IPS DF 4.7 (cell line): Measurements from ENCODE around the gene HARS2.
"Not testable (repeated sequence)": the region's sequence is repeated elsewhere in the genome, so short reads cannot be mapped to it uniquely, and the experiment has no call there.

Experiments used
- DNase-seq: peaks from one replicate; pipeline ENCODE4 v3.0.0-alpha.2; 2013; ENCODE audit warnings: low spot score; ENCODE audit errors: extremely low read depth

HARS2 gene, protein sequence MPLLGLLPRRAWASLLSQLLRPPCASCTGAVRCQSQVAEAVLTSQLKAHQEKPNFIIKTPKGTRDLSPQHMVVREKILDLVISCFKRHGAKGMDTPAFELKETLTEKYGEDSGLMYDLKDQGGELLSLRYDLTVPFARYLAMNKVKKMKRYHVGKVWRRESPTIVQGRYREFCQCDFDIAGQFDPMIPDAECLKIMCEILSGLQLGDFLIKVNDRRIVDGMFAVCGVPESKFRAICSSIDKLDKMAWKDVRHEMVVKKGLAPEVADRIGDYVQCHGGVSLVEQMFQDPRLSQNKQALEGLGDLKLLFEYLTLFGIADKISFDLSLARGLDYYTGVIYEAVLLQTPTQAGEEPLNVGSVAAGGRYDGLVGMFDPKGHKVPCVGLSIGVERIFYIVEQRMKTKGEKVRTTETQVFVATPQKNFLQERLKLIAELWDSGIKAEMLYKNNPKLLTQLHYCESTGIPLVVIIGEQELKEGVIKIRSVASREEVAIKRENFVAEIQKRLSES

DNA sequence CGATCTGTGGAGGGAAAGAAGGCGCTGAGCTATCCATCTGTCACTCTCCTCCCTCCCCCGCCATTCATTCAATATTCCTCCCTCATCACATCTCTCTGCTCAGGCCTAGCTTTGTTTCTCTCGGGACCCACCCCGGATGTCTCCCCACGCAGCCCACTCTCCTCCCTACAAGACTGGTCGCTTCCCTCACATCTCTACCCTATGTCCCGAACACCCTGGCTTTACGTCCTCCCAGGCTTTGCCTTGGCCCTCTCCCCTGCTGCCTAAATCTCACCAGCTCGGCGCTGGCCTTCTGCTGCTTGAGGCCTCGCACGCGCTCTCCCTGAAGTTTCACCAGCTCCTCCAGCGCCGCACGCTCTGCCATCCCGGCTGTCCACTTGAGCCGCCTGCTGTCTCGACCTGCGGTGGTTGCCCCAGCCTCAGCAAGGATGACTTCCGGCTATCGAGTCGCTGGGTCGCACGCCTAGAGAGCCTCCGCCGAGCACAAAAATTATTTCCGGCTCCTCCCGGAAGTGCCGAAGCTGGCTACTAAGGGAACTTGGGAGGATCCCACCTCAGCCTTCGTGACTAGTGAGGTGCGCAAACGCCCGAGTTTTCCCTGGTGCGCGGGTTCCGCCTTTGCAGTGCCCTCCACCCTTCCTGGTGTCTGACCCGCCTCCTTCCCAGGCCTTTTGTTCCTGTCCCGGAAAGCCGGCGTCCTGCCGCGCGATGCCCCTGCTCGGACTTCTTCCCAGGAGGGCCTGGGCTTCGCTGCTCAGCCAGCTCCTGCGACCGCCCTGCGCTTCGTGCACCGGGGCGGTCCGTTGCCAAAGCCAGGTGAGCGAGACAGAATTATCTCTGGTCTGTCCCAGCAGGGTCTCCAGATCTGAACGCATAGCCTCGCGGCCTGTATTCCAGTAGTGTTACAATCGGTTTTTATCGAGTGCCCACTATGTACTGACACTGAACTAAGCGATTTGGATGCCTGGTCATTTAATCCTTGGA, at the start of gene HARS2, which contains the start of gene HARS1:
Gene HARS2 (plus strand): TSS at position 515 of the 984 bp plus-strand sequence. CDS start 194 bp downstream, at position 709.
Gene HARS1 (minus strand): TSS at position 430 of the 984 bp plus-strand sequence. CDS start 66 bp downstream, at position 364.
- peak; percentile 68 for DNase-seq

DNA sequence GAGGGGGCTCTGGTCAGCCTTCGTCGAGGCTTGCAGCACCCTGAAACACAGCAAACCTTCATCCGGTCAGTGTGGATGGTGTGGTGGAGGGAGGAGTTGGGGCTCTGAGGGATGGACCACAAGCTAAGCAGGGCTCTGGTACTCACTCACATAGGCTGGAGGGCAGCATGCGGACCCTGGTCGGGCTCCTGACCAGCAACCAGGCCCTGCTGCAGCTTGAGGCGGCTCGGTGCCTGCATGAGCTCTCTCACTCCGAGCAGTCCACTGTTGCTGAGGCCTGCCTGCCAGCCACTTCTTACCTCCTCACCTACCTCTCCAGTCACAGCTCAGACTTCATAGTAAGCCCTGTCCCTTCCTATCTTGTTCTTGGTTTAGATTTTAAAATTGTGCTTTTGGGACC, 49.5 kb upstream of the HARS2 start:
- DNase-seq: no peak

DNA sequence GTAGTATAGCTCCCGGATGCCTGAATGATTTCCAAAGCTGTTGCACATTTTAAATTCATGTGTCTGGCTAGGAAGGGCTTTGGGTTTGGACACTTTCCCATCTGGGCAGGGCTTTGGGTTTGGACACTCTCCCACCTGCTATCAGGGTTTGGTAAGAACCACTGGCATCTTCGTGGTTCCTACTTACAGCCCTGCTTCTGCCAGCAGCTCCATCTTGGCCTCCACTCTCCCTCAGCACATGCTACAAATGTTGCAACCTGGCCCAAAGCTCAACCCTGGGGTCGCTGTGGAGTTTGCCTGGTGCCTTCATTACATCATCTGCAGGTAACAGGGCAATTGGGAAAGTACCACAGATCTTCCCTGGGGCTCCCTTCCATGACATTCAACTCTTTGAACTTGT, 48.5 kb upstream of the HARS2 start:
- no peak for DNase-seq

DNA sequence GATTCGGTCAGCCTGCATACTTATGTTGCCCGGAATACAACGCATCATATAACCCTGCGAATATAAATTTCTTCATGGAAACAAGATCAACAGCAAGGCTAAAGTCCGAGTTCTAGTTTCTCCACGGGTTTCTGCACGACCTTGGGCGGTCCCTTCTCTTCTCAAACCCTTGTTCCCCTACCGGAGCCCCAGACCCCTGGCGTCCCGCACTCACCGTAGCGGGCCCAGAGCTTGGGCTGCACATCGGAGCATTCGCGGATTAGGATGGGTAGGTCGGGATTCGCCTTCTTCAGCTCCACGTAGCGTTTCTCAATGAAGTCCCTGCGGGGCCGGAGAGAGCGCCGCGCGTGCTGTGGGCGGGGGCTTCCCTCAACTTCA, 44.2 kb upstream of the HARS2 start:
- DNase-seq: no peak

DNA sequence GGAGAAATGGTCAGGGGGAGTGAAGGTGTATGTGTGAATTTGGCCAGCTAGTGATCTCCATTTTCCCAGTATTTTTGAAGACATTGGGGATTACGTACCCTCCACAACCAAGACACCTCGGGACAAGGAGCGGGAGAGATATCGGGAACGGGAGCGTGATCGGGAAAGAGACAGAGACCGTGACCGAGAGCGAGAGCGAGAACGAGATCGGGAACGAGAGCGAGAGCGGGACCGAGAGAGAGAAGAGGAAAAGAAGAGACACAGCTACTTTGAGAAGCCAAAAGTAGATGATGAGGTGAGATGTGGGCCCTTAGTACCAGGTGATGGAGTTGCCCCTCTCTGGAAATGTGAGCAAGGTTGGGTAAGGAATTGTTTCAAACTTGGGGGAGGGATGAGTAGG, 32.4 kb upstream of the HARS2 start:
- DNase-seq: no peak

DNA sequence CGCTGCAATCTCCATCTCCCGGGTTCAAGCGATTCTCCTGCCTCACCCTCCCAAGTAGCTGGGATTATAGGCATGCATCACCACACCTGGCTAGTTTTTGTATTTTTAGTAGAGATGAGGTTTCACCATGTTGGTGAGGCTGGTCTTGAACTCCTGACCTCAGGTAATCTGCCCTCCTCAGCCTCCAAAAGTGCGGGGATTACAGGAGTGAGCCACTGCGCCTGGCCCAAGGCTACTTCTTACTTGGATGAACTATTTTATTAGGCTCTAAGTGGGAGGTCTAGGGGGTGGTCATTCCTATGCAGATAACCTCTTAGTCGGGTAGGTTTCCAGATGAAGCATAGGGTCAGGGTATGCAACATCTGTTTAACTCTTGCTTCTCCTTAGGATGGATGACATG, 30.9 kb upstream of the HARS2 start:
- DNase-seq: not testable (repeated sequence)

DNA sequence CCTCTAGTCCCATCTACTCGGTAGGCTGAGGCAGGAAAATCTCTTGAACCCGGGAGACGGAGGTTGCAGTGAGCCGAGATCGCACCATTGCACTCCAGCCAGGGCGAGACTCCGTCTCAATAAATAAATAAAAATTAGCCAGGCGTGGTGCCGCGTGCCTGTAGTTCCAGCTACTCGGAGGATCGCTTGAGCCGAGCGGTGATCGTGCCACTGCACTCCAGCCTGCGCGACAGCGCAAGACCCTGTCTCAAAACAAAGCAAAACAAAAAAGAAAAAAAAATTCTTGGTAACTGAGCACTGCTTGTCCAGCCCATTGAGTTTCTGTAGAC, 27.3 kb upstream of the HARS2 start:
- no peak for DNase-seq

DNA sequence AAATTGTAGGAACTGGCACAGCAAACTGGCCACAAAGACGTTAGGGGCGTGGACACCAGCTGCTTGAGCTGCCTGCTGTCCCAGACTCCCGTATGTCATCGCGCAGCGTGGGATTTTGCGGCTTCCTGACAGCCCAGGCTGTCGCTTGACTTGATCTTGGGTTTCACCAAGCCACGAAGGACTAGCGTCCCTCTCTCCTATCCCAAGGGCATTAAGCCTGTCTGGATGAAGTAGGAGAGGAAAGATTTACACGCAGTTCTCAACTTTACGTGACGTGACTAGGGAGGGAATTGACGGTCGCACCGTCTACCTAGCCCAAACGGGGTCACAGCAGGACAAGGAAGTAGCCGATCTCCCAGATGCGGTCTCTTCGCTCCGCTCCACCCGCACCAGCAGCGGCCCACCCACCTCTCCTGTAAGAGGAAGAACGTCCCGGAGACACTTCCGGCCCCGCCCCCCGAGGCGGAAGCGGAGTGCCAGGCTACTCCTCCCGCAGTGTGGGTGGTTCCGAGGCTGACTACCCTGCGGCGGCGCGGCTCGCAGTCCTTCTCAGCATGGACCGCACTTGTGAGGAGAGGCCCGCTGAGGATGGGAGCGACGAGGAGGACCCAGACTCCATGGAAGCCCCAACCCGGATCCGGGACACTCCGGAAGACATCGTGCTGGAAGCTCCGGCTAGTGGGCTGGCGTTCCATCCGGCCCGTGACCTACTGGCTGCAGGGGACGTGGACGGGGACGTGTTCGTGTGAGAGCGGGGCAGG, 26.7 kb upstream of the HARS2 start, which contains the start of gene WDR55:
Gene WDR55 (plus strand): TSS at position 546 of the 761 bp plus-strand sequence. CDS start 9 bp downstream, at position 555.
- DNase-seq: peak; percentile 68

DNA sequence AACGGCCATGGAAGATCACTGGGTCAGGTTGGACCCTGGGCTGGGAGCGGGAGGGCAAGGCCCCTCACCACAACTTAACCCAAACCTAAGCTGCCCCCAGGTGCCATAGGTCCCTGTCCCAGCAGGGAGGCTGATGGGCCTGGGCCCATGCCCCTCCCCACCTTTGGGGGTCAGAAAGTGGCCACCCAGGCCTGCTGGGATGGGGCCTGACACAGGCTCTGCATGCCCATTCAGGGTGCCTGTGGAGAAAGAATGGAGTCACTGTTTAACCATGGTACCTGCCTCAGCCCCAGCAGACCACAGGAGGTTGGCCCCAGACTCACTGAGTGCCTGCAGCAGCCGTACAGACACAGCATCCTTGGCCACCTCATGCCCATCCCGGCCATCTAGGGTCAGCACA, 20.2 kb upstream of the HARS2 start:
- DNase-seq: not testable (repeated sequence)

DNA sequence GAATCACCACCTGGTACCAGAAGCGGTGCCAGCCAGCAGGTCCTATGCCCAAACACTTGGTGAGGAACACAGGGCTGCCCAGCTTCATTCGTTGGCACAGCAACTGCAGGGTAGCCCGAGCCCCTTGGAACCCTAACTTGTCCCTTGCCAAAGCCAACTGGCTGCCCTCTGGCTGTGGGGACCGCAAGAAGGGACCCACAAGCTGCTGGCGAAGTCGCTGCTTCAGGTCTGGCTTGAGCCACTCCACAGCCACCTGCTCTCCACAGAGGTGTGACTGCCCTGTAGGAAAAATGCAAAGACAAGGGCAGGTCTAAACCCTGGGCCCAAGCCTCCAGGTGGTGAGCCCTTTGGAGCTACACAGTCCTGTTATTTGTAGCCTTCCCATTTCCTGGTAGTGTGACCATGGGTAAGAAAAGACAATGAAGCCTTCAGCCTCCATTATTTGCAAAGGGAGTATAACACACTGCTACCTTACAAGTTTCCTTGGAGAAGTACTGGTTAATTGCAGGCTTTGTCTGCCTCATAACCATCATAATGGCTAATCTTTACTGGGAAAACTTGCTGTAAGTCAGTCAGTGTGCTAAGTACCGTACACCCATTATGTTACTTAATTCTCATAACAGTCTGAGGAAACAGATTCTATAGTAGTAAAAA, 19.7 kb upstream of the HARS2 start:
- no peak for DNase-seq

DNA sequence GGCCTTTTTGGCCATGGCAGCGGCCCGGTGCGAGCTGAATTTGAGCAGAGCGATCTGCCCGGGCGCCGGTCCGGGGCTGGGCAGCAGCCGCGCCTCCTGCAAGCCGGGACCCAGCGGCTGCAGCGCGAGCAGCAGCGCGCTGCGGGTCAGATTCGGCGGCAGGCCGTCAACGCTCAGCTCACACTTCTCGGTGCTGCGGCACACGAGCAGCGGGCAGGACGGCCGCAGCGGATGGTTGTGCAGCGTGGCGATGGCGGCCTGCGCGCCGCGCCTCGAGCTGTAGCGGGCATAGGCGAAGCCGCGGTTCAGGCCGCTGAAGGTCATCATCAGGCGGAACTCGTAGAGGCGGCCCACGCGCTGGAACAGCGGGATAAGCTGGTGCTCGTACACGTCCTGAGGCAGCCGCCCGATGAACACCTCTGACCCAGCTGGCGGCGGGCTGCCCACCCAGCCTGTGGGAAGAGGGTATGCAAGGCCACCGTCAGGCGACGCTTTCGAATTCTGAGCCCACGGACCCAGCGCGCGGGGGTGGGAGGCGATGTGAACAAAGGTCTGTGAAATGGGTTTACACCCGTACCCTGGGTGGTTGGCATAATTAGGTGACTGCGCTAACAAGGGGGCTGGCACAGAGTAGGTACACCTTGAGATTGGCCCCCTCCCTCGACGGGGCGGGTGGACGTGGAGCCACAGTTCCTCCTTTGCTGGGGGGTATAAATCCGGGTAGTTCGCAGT, 18.6 kb upstream of the HARS2 start:
- no peak for DNase-seq

DNA sequence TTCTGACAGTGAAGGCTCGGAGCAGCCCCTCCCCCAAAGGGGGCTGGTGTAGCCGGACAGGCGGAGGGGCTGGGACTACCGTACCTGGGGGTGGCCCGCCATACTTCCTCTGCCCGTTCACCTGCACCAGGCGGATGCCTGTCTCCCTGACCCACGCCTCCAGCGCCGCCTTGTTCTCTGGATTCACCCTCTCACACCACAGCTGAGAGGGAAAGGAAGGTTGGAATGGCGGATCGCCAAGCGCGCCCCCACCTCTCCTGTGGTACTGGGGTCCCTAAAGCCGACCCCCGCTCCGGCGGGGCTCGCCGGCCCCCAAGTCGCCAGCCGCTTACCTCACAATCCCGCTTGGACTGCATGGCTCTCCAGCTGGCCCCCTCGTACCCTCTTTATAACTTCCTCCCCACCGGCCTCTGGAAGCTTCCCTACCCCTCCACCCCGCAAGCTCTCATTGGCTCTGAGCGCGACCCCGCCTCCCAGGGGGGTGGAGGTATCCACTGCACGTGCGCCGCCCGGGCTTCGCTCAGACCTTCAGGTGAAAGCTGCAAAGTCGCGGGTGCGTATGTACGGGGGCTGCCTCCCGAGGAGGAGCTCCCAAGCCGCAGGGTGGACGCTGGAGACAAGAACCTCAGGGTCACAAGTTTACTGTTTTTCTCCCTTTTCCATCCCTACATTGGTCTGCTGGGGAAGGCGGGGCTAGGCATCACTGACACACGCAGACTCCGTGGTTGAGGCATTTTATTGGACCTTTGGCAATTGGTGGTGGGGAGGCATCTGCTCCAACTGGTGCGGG, 17.9 kb upstream of the HARS2 start, which contains the start of gene DND1:
Gene DND1 (minus strand): TSS at position 390 of the 790 bp plus-strand sequence. CDS start 34 bp downstream, at position 356.
- no peak for DNase-seq

DNA sequence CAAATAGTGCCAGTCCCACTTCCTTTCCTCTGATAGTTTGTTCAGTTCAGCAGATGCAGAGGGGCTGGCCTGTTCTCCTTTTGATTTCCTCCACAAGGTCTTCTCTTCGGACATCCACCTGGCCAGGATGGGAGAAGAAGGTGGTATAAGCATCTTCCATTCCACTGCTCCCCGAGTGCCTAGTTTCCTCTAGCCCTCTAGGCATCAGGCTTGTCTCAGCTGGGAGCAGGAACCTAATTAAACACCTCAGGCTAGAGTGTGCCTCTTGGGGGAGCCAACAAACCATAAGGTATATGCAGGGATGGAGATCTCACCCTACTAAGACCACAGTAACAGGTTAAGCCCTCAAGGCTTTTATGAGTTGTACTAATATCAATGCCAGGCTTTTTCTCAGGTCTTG, 17.0 kb upstream of the HARS2 start:
- DNase-seq: no peak

DNA sequence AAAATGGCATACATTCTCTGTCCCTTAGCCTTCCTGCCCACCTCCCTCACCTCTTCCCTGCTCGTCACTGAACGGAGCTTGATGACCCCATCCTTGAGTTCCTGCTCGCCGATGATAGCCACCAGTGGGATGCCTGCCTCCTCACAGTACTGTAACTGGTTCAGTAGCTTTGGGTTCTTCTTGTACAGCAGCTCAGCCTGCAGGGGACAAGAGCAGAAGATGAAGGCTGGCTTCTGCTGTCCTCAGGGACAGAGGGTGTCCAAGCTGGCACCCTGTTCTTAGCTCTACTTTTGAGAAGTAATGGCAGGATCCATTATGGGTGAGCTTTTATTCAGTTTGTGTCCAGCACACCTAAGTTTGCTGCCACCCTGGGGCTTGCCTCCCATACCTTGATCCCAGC, 16.6 kb upstream of the HARS2 start:
- DNase-seq: no peak

DNA sequence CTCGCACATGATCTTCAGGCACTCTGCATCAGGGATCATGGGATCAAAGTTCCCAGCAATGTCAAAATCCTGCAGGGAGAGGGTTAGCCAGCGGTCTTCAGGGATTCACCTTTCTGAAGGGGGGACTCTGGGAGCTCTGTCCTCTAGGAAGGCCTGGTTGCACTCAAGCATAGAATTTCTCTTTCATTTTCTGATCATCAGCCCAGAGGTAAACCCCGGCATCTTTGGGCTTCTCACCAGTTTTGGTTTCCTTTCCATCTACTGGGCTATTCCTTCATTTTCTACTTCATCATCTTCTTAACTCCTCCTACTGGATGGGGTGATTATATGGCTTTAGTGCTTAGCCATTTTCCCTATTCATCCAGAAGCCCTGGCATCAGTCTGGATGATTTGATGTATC, 13.3 kb upstream of the HARS2 start:
- DNase-seq: no peak

DNA sequence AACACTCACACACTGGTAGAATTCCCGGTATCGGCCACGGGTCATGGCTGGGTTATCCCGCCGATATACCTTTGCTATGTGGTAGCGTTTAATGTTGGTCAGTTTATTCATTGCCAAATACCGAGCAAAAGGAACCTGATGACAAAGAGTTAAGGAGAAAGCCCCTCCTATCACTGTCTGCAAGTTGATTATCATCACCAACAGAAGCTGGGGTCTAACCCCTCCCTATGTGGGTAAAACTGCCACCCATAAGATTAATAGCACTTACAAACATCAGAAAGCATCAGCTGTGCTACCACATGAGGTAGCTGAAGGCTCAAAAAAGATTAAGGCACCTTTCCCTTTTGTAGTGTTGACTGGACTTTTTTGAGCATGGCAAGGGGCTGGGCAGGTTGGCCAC, 12.3 kb upstream of the HARS2 start:
- no peak for DNase-seq

DNA sequence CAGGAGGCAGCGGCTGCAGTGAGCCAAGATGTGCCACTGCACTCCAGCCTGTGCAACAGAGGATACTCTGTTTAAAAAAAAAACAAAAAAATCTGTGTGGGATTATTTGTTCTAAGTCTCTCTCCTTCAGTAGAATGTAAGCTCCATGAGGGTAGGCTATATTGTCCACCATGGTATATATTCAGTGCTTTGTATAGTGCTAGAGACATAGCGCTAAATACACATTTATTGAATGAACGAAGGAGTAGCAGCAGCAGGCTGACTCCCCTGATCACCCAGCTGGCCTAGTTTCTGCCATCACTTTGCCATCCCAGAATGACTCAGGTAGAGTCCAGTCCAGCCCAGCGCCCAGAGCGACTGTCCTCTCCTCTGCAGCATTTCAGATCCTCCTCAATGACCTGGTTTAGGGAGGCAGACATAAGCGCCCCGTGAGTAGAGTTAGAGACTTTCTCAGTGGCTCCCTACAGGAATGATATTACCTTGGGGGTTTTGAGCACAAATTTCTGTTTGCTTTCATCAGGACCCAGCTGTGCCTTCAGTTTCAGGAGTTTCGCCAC, 801 bp upstream of the HARS2 start:
- no peak for DNase-seq

DNA sequence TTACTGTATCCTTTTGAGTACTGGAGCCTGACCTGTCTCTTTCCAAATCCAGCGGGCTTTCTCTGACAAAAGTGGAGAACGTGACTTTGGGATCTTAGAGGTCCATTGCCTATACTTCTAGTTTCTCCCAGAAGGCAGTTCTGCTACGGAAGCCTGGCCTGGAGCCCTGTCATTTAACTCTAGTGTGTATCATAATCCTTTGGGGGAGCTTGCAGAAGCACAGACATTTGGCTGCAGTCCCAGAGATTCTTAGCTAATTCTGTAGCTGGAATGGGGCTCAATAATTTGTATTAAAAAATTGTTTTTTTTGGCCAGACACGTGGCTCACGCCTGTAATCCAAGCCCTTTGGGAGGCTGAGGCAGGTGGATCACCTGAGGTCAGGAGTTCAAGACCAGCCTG, 3.0 kb downstream of the HARS2 start:
- DNase-seq: no peak
